GM10266 (cell line): Measurements from ENCODE around the gene ADARB2.
"Not testable (repeated sequence)": the region's sequence is repeated elsewhere in the genome, so short reads cannot be mapped to it uniquely, and the experiment has no call there.

Experiments used
- DNase-seq: peaks from one replicate; pipeline ENCODE4 v3.0.0; 2012; ENCODE audit errors: extremely low spot score
- CTCF ChIP-seq: IDR thresholded peaks from 2 replicates; pipeline ENCODE4 v1.5.1; 2012; ENCODE audit warnings: mild to moderate bottlenecking, low read depth; ENCODE audit not compliant: control insufficient read depth, insufficient read depth; ENCODE audit errors: missing control alignments

The ADARB2 gene

DNA sequence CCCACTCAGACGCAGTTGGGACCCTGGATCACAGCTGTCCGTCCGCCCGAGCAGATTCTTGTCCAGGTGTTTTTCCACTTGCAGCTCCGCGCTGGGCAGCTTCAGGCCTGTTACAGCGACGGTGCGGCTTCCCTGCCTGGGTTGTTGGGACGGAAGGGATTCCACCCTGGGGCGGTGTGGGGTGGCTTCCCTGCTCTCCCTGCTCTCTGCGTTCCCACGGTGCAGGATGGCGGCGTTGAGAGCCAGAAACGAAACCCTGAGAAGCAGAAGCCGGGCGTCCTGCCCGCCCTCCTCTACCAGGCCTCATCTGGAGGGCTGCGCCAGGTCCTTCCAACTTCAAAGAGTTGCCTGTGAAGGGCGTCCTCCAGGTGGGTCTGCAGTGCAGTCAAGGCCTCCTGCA, 194.4 kb downstream of the ADARB2 start:
- DNase-seq = no peak
- no peak for TF ChIP-seq CTCF

DNA sequence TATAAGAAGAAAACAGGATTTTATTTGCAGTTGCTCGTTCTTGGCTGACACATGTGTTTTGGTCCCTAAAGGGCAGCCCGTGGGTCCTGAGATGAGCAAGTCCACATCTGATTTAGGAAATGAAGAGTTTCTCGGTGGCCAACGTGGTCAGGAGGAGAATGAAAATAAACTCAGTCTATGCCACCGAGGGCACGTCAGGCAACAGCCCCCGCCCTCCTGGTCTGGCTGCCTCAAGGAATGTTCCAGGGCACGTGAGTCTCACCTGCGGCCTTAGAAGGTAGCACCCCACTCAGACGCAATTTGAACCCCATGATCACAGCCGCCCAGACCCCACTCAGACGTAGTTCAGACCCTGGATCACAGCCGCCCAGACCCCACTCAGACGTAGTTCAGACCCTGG, 197.2 kb downstream of the ADARB2 start:
- DNase-seq = no peak
- TF ChIP-seq CTCF = no peak

- DNase-seq = no peak
- no peak for TF ChIP-seq CTCF
These were observed 198.1 kb downstream of the ADARB2 start for GRCh38 chr10:1539216-1539615.

DNA sequence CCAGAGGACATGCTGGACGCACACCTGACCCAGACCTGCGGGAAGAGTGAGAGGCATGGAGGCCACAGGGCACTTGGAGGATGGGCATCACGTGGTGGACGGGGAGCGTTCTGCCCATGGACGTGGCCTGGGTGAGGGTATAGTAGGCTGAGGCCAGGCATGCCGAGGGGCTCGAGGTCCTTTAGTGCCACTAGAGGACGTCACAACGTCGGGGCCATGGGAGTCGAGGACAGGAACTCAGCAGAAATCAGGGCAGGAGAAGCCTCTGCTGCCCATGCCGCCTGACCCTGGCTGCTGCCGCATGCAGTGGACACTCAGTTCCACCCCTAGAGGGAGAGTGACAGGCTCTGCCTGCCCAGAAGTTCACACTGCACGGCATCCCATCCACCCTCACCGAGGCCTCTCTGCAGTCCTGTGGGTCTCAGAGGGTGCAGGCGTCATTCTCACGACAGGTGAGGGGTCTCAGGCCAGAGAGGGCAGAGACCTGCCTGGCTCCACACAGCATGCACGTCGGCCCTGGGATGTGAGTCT, 198.7 kb downstream of the ADARB2 start:
- no peak for DNase-seq
- TF ChIP-seq CTCF = no peak

- no peak for DNase-seq
- TF ChIP-seq CTCF = no peak
These were observed 199.2 kb downstream of the ADARB2 start for GRCh38 chr10:1538121-1538520.

- DNase-seq = not testable (repeated sequence)
These were observed 199.9 kb downstream of the ADARB2 start for GRCh38 chr10:1537449-1537848.

- no peak for TF ChIP-seq CTCF
- no peak for DNase-seq
These were observed 201.0 kb downstream of the ADARB2 start for GRCh38 chr10:1536341-1536740.

GRCh38 chr10:1535301-1535965, 201.9 kb downstream of the ADARB2 start:
- no peak for TF ChIP-seq CTCF

More at GRCh38 chr10:1535301-1535965, 201.9 kb downstream of the ADARB2 start:
- no peak for DNase-seq
